Prostate gland (tissue), 2 donors: ENCODE measurements around the gene KREMEN1.

ENCODE experiments used
- POLR2AphosphoS5 ChIP-seq: sonication (generic); formaldehyde crosslinking; IDR thresholded peaks from one replicate; pipeline ENCODE4 v1.6.1; 2017; ENCODE audit warnings: antibody characterized with exemption
- TF ChIP-seq, protein P1 (sequence below), 4 experiments: fragments of 200-600 bp in 2 of 4; fragments of 450-650 bp in 2 of 4; sonication (generic) in 2 of 4; IDR thresholded peaks; 1 replicate in 3 of 4; 2 replicates in 1 of 4; pipeline ENCODE4 v1.5.1; 2016 to 2019; ENCODE audit warnings: antibody characterized with exemption in 4 of 4, mild to moderate bottlenecking in 2 of 4, moderate library complexity in 2 of 4

DNA sequence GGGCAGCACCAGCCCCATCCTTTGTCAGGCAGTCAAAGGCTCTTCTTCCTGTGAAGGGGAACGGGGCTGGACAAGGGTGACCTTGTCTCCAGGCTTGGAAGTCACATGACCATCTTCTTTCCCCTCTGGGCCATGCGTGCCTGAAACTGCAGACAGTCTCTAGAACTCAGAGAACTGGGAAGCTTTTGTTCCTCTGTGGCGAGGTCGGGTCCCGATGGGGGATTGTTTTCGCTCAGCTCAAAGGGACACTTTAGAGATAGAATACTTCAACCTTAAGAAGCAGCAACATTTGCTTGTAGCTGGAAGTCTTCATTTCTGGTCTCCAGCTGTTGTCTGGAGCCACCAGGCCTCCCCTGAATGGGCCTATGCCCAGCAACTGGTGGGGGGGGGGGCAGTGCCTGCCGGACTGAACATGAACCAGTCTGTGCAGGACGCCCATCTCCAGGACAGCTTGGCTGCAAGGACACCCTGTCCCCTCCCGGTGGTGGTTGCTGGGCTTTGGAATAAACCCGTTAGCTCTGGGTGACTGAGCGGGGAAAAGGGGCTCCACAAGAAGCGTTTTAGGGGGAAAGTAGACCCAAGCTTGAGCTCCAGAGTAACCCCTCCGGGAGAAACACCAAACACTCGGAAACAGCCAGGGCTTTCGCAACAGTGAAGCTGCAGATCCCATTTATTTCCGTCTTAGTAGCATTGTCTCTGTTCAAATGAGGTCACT lies 77.2 kb downstream of the KREMEN1 start:
- TF ChIP-seq POLR2AphosphoS5 = no peak
- TF ChIP-seq, protein P1, sequence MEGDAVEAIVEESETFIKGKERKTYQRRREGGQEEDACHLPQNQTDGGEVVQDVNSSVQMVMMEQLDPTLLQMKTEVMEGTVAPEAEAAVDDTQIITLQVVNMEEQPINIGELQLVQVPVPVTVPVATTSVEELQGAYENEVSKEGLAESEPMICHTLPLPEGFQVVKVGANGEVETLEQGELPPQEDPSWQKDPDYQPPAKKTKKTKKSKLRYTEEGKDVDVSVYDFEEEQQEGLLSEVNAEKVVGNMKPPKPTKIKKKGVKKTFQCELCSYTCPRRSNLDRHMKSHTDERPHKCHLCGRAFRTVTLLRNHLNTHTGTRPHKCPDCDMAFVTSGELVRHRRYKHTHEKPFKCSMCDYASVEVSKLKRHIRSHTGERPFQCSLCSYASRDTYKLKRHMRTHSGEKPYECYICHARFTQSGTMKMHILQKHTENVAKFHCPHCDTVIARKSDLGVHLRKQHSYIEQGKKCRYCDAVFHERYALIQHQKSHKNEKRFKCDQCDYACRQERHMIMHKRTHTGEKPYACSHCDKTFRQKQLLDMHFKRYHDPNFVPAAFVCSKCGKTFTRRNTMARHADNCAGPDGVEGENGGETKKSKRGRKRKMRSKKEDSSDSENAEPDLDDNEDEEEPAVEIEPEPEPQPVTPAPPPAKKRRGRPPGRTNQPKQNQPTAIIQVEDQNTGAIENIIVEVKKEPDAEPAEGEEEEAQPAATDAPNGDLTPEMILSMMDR (IDR thresholded peaks at IDR 0.05) = no peak
